Breast epithelium (tissue), 4 donors: Measurements from ENCODE around the gene STRA8. TPM values are rescaled to one million over a fixed set of nuclear protein-coding genes. Genes with fewer than 3 reads are reported as not detected.
"Not testable (repeated sequence)": the region's sequence is repeated elsewhere in the genome, so short reads cannot be mapped to it uniquely, and the experiment has no call there.

Experiments
- DNase-seq, 2 donors: peaks; one replicate each; pipeline ENCODE4 v3.0.0-alpha.2; 2019; ENCODE audit warnings: low spot score in 2 of 2
- H3K27ac ChIP-seq, 2 donors: fragments of 200-600 bp; sonication (generic) in 1 of 2; one replicate each; pipeline ENCODE4 v1.5.1; 2016 to 2019; ENCODE audit warnings: mild to moderate bottlenecking in 1 of 2
- H3K27me3 ChIP-seq, 2 donors: fragments of 200-600 bp; sonication (generic) in 1 of 2; one replicate each; pipeline versions ENCODE4 v1.5.1 to v1.6.0; 2017 to 2019; ENCODE audit warnings: control low read depth in 1 of 2, mild to moderate bottlenecking in 1 of 2
- H3K36me3 ChIP-seq: fragments of 200-600 bp; one replicate; pipeline ENCODE4 v1.5.1; 2019
- H3K4me1 ChIP-seq, 2 donors: fragments of 200-600 bp; sonication (generic); one replicate each; pipeline ENCODE4 v1.5.1; 2016 to 2019; ENCODE audit warnings: control low read depth in 1 of 2
- H3K4me3 ChIP-seq, 3 donors: fragments of 200-600 bp; sonication (generic); 1 replicate in 2 of 3; 2 replicates in 1 of 3; pipeline ENCODE4 v1.5.1; 2016 to 2019; ENCODE audit warnings: mild to moderate bottlenecking in 3 of 3, moderate library complexity in 2 of 3
- H3K9me3 ChIP-seq, 2 donors: fragments of 200-600 bp; sonication (generic) in 1 of 2; one replicate each; pipeline ENCODE4 v1.5.1; 2016 to 2019; ENCODE audit warnings: control low read depth in 1 of 2
- CTCF ChIP-seq, 3 donors: fragments of 450-650 bp; IDR thresholded peaks; one replicate each; pipeline ENCODE4 v1.5.1; 2016 to 2017; ENCODE audit warnings: antibody characterized with exemption in 3 of 3, mild to moderate bottlenecking in 3 of 3, moderate library complexity in 3 of 3
- POLR2A ChIP-seq: fragments of 450-650 bp; IDR thresholded peaks from one replicate; pipeline ENCODE4 v1.6.1; 2016; ENCODE audit warnings: antibody characterized with exemption, mild to moderate bottlenecking, moderate library complexity
- POLR2AphosphoS5 ChIP-seq, 3 donors: sonication (generic); formaldehyde crosslinking; IDR thresholded peaks; one replicate each; pipeline ENCODE4 v1.6.1; 2017; ENCODE audit warnings: antibody characterized with exemption in 3 of 3
- intact Hi-C: fragments of 100-400 bp; cut with DNase I; formaldehyde crosslinking; loops from one replicate; pipeline ENCODE4 v1.15.1; 2023; ENCODE audit warnings: low total_unique reads
- total RNA-seq, 3 donors: library from RNA; depleted of rRNA; stranded (reverse); fragments of >200 nt; gene quantifications; one replicate each; pipeline ENCODE4 v1.1.0, GENCODE V29; 2016

The STRA8 gene
- total RNA-seq, 3 donors from 2014 or later = not detected

- no peaks in the 10 kb centered on the region for H3K36me3 ChIP-seq
- H3K27me3 ChIP-seq = no peaks in the 10 kb centered on the region
- H3K4me1 ChIP-seq = no peaks in the 10 kb centered on the region
- intact Hi-C loops = no loop called here
- TF ChIP-seq POLR2AphosphoS5 (IDR thresholded peaks at IDR 0.05) = no peak
- no peak for TF ChIP-seq CTCF (IDR thresholded peaks at IDR 0.05)
- TF ChIP-seq POLR2A = no peak
- no peak for DNase-seq
- H3K27ac ChIP-seq = peak overlapping the region; percentile 94
- no peaks in the 10 kb centered on the region for H3K9me3 ChIP-seq
- peak overlapping the region; percentile 74 to 85 (median 76) for H3K4me3 ChIP-seq
Measured at GRCh38 chr7:135210888-135211178, 22.8 kb upstream of the STRA8 start.

GRCh38 chr7:135211179-135211945 is 22.3 kb upstream of the STRA8 start, which contains the start of gene WDR91:
TSS of gene WDR91 (minus strand) at chr7:135211526. CDS start at chr7:135211502, 24 bp downstream.
- Histone ChIP-seq H3K9me3 (no peaks in the 10 kb centered on the region), H3K27ac (peak within 1 kb of the TSS; percentile 94), H3K27me3 (no peaks in the 10 kb centered on the region), H3K4me1 (no peaks in the 10 kb centered on the region), H3K36me3 (no peaks in the 10 kb centered on the region), H3K4me3 (peak within 1 kb of the TSS; percentile 74 to 85 (median 76))
- TF ChIP-seq CTCF (IDR thresholded peaks at IDR 0.05) = no peak
- TF ChIP-seq POLR2AphosphoS5 (IDR thresholded peaks at IDR 0.05) = peak; percentile 62 to 91 (median 65)
- TF ChIP-seq POLR2A = peak; percentile 66
- intact Hi-C loops = no loop called here
- peak; percentile 96 for DNase-seq

GRCh38 chr7:135211946-135212685 is 21.5 kb upstream of the STRA8 start:
- peak in 1 of 2 donors; percentile 67 for DNase-seq
- H3K4me1 ChIP-seq, H3K27me3 ChIP-seq, H3K36me3 ChIP-seq, H3K9me3 ChIP-seq, intact Hi-C loops: not testable (repeated sequence)
- peak overlapping the region; percentile 74 to 85 (median 76) for H3K4me3 ChIP-seq
- peak overlapping the region; percentile 94 for H3K27ac ChIP-seq

GRCh38 chr7:135213831-135214230 is 19.8 kb upstream of the STRA8 start:
- H3K9me3 ChIP-seq = no peaks in the 10 kb centered on the region
- intact Hi-C loops = no loop called here
- DNase-seq = no peak
- H3K4me3 ChIP-seq = no peak overlapping the region
- no peaks in the 10 kb centered on the region for H3K36me3 ChIP-seq
- no peak for TF ChIP-seq POLR2A
- no peaks in the 10 kb centered on the region for H3K4me1 ChIP-seq
- H3K27me3 ChIP-seq = no peaks in the 10 kb centered on the region
- no peak overlapping the region for H3K27ac ChIP-seq

GRCh38 chr7:135215180-135215579 is 18.5 kb upstream of the STRA8 start:
- Histone ChIP-seq H3K27me3 (no peaks in the 10 kb centered on the region), H3K27ac (no peak overlapping the region), H3K36me3 (no peaks in the 10 kb centered on the region), H3K4me3 (no peak overlapping the region), H3K9me3 (no peaks in the 10 kb centered on the region), H3K4me1 (no peaks in the 10 kb centered on the region)
- intact Hi-C loops = no loop called here
- no peak for DNase-seq
- TF ChIP-seq CTCF (IDR thresholded peaks at IDR 0.05) = no peak
- no peak for TF ChIP-seq POLR2AphosphoS5 (IDR thresholded peaks at IDR 0.05)
- no peak for TF ChIP-seq POLR2A

GRCh38 chr7:135215698-135216097 is 17.9 kb upstream of the STRA8 start:
- Histone ChIP-seq H3K9me3 (no peaks in the 10 kb centered on the region), H3K27me3 (no peaks in the 10 kb centered on the region), H3K36me3 (no peaks in the 10 kb centered on the region), H3K4me1 (no peaks in the 10 kb centered on the region), H3K27ac (no peak overlapping the region), H3K4me3 (no peak overlapping the region)
- no peak for TF ChIP-seq CTCF (IDR thresholded peaks at IDR 0.05)
- TF ChIP-seq POLR2AphosphoS5 (IDR thresholded peaks at IDR 0.05) = no peak
- TF ChIP-seq POLR2A = no peak
- no peak for DNase-seq
- intact Hi-C loops = no loop called here
